NCI-H524 treated with DMSO at 0.1 percent for 48 hours (cell line): Measurements from ENCODE around the gene PARPBP.
"Not testable (repeated sequence)": the region's sequence is repeated elsewhere in the genome, so short reads cannot be mapped to it uniquely, and the experiment has no call there.

Source experiments
- DNase-seq: peaks from one replicate; lab custom pipeline; 2025; lab: John Stamatoyannopoulos, UW

The PARPBP gene, protein sequence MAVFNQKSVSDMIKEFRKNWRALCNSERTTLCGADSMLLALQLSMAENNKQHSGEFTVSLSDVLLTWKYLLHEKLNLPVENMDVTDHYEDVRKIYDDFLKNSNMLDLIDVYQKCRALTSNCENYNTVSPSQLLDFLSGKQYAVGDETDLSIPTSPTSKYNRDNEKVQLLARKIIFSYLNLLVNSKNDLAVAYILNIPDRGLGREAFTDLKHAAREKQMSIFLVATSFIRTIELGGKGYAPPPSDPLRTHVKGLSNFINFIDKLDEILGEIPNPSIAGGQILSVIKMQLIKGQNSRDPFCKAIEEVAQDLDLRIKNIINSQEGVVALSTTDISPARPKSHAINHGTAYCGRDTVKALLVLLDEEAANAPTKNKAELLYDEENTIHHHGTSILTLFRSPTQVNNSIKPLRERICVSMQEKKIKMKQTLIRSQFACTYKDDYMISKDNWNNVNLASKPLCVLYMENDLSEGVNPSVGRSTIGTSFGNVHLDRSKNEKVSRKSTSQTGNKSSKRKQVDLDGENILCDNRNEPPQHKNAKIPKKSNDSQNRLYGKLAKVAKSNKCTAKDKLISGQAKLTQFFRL

DNA sequence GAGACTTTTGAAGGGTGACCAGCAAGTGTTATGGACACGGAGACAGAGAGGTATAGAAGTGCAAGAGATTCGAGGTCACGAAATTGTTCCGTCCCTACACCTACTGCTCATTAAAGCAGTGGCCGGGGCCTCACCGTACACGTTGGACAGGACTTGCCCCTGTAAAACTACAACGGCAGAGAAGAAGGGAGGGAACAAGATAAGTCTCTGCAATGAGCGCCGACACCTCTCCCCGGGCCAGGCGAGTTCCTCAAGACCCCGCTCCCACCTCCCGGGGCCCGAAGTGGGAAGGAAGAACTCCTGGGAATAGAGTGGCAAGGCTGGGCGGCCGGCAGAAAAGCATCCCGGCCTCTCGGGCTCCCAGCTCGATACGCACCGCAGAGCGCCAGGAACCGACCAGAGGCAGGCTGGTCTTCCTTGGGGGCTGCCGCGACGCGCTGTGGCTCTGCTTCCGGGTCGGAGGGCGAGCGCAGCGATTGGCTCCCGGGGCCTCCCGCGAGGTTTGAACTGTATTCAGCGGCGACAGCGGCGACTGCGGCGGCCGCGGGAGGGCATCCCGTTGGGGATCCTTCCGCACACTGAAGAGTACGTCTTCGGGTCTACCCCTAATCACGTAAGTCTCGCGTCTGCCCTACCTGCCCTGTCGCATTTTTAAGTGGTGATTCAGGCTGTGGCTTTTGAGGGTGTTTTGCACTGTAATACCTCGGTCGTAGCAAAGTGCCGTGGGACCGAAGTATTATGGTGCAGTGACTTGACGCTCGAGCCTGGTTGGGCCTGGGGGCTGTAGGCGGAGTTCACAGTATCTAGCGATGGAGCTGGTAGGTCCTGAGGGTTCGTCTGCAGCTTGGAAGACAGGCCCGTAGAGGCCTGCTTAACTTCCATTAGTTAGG lies at the start of gene PARPBP, which contains the start of gene NUP37:
Gene PARPBP (plus strand): TSS at position 510 of the 890 bp plus-strand sequence. CDS start 3,706 bp downstream, outside the sequence.
Gene NUP37 (minus strand): TSS at position 441 of the 890 bp plus-strand sequence. CDS start 1,596 bp downstream, outside the sequence.
- peak; percentile 42 for DNase-seq

DNA sequence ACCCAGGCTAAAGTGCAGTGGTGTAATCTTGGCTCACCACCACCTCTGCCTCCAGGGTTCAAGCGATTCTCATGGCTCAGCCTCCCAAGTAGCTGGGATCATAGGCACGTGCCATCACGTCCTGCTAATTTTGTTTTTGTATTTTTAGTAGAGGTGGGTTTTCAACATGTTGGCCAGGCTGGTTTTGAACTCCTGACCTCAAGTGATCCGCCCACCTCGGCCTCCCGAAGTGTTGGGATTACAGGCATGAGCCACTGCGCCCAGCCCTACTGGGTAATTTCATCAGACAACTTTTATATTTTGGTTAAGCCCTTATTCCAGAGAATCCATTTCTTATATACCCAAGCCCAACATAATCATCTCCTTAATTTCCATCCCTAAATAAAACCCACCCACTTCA lies 47.9 kb upstream of the PARPBP start:
- DNase-seq, result not testable (repeated sequence)

DNA sequence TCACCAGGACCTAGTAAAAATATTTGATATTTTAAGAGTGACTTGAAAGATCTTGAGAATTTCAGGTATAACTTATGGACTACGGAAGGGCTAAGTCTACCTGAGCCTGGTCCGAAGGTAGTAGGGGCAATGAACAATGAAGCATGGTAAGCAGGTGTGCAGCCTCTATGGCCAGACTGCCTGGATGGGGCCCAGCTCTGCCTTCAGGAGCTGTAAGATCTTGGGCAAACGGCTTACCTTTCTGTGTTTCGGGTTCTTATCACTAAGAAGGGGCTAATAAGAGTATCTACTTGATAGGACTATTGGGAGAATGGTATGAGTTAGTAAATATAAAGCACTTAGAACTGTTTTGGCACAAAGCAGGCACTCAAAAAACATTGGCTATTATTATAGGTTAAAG lies 39.1 kb upstream of the PARPBP start:
- DNase-seq, result no peak

DNA sequence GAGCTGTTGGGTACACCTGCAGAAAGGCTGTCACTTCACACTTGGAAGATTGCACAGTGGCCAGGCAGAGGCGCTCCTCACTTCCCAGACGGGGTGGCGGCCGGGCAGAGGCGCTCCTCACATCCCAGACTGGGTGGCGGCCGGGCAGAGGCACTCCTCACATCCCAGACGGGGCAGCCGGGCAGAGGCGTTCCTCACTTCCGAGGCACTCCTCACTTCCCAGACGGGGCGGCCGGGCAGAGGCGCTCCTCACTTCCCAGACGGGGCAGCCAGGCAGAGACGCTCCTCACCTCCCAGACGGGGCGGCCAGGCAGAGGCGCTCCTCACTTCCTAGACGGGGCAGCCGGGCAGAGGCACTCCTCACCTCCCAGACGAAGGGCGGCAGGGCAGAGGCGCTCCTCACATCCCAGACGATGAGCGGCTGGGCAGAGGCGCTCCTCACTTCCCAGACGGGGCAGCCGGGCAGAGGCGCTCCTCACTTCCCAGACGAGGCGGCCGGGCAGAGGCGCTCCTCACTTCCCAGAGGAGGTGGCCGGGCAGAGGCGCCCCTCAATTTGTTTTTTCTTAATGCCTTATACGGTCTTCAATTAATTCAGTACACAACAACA lies 30.7 kb upstream of the PARPBP start:
- DNase-seq, result not testable (repeated sequence)

DNA sequence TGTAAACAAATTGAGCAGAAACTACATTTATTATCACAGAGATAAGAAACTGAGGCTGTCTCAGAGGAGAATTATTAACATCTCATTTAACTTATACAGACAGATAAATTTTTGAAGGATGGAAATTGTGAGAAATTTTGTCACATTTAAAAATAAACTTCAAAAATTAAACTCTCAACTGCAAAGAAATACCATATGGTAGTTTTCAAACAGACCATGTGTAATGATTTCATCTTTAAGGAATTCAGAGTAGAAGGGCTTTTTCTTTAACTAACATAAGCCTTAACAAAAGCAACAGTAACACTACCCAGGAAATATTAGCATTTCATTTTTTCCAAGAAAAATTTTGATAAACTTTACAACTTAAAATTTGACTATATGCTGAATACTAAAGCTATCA lies 26.7 kb upstream of the PARPBP start:
- DNase-seq, result no peak

DNA sequence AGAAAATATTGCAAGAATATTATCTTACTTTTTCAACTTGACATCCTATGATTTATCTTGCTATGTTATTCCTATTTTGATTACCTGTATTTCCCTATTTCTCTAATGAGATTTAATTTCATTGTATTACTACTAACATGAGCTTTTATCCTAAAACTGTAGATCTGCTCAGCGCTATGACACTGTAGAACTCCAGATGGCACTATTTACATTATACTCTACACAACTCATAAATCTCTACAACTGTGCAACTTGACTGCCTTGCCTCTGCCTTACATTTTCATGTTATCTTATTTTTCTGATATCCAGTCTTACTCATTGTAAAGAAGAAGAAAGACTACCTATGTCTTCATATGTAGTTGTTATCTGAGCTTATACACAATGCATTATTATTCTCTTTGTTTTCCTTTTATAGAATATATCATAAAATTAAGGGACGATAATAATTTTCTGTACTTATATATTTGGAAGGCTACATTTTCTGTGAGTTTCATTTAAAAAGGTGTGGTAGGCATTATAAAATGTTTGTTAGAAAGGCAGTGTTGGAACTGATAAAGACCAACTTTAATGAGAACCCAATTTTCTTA lies 24.2 kb upstream of the PARPBP start:
- DNase-seq, result no peak

DNA sequence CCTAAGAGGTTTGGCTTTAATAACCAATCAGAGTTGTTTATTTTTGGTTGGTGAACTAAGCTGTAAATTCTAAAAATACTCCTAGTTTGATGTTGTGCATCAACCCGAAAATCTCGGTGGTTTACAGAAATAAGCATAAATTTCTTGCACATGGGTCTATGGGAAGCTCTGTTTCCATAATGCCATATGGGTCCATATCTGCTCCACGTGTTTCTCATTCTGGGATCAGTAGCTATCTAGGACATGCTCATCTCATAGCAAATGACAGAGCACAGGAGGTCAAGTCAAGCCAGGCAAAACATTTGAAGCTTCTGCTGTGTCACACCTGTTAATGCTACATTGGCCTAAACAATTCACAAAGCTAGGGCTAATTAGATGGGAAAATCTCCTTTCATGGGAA lies 23.1 kb upstream of the PARPBP start:
- DNase-seq, result no peak

DNA sequence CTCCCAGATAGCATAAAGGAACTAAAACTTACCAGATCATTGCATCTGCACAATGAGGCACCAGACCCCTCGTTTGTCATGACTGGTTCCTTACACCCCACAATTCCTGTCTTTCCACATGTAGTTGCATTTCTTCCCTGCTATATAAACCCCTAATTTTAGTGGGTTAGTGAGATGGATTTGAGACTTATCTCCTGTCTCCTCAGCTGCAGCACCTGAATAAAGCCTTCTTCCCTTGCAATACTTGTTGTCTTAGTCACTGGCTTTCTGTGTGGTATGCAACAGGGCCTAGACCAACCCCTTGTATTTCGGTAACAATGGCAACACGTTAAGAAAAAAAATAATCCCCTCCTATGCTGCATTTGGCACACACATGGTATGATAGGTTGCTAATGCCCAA lies 13.1 kb upstream of the PARPBP start:
- DNase-seq, result no peak

DNA sequence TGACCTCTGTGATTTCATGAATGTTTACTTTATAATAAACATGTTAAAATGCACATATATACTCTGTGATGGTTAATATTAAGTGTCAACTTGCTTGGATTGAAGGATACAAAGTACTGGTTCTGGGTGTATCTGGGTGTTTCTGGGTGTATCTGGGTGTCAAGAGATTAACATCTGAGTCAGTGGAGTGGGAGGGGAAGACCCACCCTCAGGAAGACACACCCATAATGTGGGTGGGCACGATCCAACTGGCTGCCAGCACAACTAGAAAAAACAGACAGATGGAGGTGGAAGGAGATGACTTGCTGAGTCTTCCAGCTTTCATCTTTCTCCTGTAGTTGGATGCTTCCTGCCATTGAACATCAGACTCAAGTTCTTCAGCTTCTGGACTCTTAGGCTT lies 12.0 kb upstream of the PARPBP start:
- no peak for DNase-seq

DNA sequence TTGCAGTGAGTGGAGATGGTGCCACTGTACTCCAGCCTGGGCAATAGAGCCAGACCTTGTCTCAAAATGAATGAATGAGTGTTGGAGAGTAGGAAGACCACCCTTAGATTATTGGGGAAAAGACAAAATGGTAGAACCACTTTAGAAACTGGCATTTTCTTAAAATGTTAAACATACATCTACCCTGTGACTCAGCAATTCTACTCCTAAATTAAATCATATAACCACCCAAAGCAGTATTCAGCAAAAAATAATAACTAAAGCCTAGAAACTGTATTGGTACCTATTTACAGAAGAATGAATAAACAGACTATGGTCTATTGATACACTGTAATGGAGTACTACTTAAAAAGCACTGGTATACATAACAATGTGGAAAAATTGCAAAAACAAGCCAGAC lies 9.2 kb upstream of the PARPBP start:
- no peak for DNase-seq

DNA sequence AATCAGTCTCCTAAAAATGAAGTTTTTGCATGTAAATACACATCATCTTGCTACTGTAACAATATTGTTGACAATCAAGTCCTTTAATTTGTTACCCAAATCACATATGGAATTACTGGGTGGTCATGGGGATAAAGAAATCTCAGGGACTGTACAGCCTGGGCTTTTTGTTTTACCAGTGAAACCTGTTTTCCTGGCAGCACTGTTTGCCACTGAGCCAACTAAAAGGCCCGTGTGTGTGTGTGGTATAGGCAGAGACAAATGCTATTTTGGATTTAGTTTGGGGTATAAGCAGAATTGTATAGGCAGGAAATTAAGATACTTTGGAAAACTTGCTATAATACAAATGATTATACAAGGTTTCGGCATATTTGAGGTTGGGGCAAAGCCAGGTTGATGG lies 5.8 kb upstream of the PARPBP start:
- no peak for DNase-seq

DNA sequence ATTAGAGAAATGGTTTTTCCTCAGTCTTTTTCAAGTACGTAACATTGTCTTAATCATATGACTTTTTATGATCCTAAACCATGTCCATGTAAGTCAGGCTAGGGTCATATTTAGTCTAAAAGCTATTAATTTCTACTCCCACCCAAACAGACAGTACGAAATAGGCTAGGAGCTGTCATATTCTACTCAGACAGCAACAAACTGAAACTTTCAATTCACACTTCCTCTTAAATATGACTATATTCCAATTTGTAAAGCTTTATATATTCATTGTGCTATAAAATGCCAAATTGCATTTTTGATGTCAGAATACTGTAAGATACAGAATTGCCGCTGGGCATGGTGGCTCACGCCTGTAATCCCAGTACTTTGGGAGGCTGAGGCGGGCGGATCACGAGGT lies 3.6 kb upstream of the PARPBP start:
- DNase-seq, result no peak

DNA sequence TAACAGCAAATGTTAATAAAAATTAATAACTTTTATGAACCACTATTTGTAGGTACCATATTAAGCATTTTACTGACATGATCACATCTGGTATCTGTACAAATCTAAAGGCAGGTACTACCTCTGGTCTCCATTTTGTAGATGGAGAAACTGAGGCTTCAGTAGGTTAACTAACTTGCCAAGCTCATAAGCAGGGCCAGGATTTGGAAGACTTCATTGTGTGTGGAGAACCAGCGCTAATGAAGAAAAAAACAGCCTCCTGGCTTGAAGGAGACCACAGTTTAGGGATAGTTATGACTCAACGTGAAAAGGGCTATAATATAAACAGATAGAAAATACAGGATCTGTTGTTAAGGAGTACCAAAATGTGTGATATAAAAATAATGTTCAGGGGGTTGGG lies 1.1 kb upstream of the PARPBP start:
- no peak for DNase-seq

DNA sequence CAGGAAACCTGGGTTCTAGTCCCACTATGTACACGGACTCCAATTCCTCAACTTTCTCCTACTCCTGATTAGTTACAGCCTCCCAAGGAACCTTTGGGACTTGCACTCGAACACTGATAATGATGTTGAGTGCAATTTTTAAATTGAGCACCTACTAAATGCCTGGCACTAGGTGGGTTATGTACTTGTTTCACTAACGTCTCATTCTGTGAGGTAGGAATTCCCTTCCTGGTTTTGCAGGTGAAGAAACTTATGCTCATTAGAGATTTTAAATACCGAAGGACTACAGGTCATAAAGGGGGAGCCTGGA lies 536 bp downstream of the PARPBP start:
- no peak for DNase-seq

DNA sequence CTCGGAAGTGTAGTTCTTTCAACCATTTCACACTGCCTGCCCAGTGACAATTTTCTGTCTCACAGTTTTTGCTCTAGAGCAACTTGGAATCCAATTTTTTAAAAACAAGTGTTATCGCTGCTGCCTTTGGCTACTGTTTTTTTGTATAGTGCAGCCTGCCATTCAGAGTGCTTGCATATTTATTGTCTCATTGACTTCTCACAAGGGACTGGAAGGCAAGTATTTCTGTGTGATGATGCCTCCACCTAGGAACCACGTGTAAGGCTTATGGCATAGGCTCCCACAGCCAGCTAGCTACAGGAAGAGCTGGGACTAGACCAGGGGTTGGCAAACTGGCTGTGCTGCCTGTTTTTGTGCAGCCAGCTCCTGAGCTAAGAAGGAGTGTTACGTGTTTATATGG lies 903 bp downstream of the PARPBP start:
- no peak for DNase-seq

DNA sequence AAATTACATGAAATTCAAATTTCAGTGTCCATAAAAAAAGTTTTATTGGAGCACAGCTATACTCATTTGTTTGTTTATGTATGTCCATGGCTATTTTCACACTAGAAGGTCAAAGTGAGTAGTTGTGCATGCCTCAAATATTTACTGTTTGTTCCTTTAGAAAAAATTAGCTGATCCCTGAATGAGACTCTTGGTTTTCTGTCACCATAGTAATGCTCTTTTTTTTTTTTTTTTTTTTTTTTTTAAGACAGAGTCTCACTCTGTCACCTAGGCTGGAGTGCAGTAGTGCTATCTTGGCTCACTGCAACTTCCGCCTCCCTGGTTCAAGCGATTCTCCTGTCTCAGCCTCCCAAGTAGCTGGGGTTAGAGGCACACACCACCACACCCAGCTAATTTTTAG lies 1.3 kb downstream of the PARPBP start:
- DNase-seq, result not testable (repeated sequence)

DNA sequence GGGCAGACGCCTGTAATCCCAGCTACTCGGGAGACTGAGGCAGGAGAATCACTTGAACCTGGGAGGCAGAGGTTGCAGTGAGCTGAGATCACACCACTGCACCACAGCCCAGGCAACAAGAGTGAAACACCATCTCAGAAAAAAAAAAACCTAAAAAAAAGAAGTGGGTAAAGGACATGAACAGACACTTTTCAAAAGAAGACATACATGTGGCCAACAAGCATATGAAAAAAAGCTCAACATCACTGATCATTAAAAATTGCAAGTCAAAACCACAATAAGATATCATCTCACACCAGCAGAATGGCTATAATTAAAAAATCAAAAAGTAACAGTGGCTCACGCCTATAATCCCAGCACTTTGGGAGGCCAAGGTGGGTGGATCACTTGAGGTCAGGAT lies 10.7 kb downstream of the PARPBP start:
- not testable (repeated sequence) for DNase-seq

DNA sequence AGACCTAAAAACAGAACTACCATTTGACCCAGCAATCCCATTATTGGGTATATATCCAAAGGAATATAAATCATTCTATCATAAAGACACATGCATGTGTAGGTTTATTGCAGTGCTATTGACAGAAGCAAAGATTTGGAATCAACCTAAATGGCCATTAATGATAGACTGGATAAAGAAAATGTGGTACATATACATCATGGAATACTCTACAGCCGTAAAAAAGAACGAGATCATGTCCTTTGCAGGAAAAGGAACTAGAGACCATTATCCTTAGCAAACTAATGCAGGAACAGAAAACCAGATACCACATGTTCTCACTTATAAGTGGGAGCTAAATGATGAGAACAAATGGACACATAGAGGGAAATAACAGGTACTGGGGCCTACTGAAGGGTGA lies 11.5 kb downstream of the PARPBP start:
- DNase-seq, result not testable (repeated sequence)

DNA sequence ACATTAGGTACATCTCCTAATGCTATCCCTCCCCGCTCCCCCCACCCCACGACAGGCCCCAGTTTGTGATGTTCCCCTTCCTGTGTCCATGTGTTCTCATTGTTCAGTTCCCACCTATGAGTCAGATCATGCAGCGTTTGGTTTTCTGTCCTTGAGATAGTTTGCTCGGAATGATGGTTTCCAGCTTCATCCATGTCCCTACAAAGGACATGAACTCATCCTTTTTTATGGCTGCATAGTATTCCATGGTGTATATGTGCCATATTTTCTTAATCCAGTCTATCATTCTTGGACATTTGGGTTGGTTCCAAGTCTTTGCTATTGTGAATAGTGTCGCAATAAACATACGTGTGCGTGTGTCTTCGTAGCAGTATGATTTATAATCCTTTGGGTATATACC lies 17.6 kb downstream of the PARPBP start:
- DNase-seq, result not testable (repeated sequence)

DNA sequence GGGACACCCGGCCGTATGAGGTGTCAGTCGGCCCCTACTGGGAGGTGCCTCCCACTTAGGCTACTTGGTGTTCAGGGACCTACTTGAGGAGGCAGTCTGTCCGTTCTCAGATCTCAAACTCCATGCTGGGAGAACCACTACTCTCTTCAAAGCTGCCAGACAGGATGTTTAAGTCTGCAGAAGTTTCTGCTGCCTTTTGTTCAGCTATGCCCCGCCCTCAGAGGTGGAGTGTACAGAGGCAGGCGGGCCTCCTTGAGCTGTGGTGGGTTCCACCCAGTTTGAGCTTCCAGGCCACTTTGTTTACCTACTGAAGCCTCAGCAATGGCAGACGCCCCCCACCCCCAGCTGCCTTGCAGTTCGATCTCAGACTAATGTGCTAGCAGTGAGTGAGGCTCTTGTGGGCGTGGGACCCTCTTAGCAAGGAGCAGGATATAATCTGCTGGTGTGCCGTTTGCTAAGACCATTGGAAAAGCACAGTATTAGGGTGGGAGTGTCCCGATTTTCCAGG lies 22.9 kb downstream of the PARPBP start:
- DNase-seq, result not testable (repeated sequence)

DNA sequence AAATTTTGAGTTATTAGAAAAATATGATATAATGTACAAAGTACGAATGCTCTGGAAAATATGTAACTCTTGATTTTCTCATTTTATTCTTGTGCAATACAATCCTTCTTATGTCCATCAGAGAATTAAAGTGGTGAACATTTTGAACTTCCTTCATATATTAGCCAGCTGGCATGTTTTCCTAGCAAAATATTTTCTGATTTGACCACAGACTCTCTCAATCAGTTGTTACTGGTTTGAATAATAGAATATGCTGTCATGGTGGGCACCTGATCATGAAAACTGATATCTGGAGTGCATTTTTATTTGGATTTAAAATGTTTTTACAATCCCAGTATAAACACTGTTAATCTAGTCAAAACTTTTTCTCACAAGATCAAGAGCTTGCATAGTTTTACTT lies 24.2 kb downstream of the PARPBP start:
- no peak for DNase-seq
